HG02970 (cell line): ENCODE measurements around the gene MLH1.
"Not testable (repeated sequence)": the region's sequence is repeated elsewhere in the genome, so short reads cannot be mapped to it uniquely, and the experiment has no call there.

ENCODE experiments used
- ATAC-seq: cut with Tn5 transposase; IDR thresholded peaks from one replicate; pipeline ENCODE4 v1.9.1; 2021; ENCODE audit warnings: mild to moderate bottlenecking, moderate library complexity, moderate number of reproducible peaks; ENCODE audit not compliant: unreplicated experiment, low FRiP score

The MLH1 gene

DNA sequence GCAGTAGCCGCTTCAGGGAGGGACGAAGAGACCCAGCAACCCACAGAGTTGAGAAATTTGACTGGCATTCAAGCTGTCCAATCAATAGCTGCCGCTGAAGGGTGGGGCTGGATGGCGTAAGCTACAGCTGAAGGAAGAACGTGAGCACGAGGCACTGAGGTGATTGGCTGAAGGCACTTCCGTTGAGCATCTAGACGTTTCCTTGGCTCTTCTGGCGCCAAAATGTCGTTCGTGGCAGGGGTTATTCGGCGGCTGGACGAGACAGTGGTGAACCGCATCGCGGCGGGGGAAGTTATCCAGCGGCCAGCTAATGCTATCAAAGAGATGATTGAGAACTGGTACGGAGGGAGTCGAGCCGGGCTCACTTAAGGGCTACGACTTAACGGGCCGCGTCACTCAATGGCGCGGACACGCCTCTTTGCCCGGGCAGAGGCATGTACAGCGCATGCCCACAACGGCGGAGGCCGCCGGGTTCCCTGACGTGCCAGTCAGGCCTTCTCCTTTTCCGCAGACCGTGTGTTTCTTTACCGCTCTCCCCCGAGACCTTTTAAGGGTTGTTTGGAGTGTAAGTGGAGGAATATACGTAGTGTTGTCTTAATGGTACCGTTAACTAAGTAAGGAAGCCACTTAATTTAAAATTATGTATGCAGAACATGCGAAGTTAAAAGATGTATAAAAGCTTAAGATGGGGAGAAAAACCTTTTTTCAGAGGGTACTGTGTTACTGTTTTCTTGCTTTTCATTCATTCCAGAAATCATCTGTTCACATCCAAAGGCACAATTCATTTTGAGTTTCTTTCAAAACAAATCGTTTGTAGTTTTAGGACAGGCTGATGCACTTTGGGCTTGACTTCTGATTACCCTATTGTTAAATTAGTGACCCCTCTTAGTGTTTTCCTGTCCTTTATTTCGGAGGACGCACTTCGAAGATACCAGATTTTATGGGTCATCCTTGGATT lies at the start of gene MLH1:
Gene MLH1, plus strand, starts transcription at position 193 of the 958 bp plus-strand sequence. Its CDS starts 30 bp downstream, at position 223.
- ATAC-seq: peak; percentile 95

DNA sequence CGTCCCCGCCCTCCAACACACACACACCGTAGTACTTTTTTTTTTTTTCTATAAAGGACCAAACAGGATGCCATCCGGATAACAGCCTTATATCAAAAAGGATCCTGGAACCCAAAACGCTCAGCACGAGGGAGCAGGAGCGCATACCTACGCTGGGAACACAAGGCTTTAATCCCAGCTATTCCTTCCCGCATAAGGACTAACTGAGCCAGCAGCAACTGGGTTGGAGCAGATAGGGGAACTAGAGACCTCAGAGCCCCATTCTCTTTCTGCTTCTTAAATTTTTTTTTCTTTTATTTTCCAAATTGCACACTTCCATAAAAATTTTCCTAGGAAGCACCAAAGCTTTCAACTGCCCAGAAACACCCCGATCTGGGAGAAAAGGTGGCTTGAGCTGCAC lies 49.7 kb upstream of the MLH1 start:
- no peak for ATAC-seq

DNA sequence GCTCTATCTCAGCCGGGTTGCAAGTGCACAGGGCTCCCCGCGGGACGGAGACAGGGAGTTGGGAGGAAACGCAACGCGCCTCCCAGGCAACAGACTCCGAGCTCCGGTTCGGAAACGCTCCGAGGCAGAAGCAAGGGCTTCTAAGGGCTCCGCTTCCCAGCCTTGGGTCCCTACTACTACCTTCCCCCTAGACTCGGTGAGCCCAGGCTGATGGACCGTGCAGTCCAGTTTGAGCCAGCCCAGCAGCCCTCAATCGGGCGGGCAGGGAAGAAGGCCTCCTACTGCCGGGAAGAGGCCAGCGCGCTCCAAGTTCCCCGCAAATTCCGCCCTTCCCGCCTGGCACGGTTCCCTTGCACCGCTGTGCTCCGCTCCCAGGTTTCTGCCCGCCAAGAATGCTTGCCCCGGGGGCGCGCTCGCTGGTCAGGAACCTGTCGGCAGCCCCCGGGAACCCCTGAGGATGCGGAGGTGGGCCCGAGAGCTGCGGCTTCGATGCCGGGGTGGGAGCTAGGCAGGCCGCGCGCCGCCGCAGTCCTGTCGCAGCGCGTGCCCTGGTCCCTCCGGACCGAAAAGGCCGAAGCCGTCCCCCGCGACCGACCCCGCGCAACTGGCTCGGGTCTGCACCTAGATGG lies 49.2 kb upstream of the MLH1 start:
- peak; percentile 44 for ATAC-seq

DNA sequence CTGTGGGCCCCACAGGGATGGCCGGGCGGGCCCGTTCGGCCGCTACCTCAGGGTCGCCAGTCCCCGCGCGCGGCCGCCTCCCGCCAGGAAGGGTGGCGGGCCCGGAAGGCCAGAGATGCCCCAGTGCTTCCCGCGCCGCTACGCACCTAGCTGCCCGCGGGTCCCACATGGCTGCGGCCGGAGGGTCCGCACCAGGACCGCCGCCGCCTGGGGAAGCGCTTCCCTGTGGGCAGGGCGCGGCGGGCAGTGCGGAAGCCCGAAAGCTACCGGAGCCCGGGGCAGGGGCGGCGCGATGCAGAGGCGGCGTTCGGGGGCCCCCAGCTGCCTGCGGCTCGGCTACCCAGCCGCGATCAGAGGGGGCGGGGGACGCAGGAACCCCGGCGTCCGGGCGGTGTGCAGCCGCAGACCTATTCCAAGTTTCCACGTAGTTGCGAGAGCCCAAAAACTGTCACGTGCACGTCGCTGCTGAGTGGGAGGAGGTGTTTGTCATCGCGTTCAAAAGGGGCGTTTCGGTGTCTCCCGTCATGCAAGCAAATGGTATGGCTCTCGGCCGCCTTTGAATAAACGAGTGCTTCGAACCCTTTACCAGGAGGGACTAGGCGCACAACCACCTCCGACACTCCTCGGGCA lies 48.6 kb upstream of the MLH1 start, which contains the start of gene TRANK1:
Gene TRANK1, minus strand, starts transcription at position 414 of the 630 bp plus-strand sequence. Its CDS starts 245 bp downstream, at position 169.
- peak; percentile 42 for ATAC-seq

DNA sequence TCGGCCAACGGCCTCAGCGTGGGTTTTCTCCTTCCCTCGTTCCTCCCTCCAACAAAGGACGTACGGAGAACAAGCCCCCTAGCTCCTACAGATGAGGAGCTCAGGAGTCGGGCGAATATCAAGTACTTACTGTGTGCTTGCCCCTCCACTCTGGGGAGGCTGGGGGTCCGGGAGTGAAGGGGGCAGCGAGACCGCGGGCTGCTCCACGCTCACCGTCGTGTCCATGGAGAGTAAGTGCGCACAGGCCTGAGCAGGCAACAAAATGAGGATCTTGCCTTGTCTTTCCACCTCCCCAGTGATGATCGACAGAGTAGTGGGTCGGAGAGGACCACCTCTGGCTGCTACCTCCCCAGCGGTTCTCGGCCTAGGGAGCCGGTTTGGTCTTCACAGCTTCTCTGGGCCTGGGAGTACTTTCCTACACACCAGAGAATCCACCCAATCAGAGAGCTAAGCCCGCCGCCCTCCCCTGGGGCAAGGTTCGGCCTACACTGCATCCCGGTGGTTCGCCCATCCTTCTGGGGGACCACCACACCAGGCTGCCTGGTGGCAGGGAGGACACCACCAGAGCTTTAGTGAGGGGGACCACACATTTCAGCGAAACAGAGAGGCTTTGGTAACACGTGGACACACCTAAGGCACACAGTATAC lies 47.9 kb upstream of the MLH1 start:
- no peak for ATAC-seq

GRCh38 chr3:36947814-36948213 lies 45.5 kb upstream of the MLH1 start:
- not testable (repeated sequence) for ATAC-seq

- no peak for ATAC-seq
Measured at GRCh38 chr3:36954452-36955134, 38.7 kb upstream of the MLH1 start.

GRCh38 chr3:36956155-36956554 lies 37.2 kb upstream of the MLH1 start:
- no peak for ATAC-seq

GRCh38 chr3:36957063-36957462 lies 36.3 kb upstream of the MLH1 start:
- ATAC-seq: no peak

GRCh38 chr3:36957862-36958686 lies 35.2 kb upstream of the MLH1 start:
- ATAC-seq: no peak

DNA sequence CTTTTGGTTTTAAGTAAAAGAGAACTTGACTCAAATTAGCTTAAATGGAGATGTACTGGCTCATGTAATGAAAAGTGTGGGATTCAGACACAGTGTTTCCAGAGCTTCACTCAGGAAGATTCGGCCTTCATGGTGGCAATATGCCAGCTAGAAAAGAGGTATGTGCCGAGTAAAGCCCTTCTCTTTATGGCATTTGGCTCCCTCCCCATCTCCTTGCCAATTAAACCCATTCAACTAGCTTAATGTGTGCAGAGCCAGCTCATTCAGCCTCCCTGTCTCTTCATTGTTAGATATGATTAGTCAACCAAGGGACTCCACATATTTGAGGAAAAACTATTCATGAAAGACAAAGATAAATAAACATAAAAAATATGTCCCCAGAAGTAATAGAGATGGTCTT lies 33.5 kb upstream of the MLH1 start:
- ATAC-seq: no peak

DNA sequence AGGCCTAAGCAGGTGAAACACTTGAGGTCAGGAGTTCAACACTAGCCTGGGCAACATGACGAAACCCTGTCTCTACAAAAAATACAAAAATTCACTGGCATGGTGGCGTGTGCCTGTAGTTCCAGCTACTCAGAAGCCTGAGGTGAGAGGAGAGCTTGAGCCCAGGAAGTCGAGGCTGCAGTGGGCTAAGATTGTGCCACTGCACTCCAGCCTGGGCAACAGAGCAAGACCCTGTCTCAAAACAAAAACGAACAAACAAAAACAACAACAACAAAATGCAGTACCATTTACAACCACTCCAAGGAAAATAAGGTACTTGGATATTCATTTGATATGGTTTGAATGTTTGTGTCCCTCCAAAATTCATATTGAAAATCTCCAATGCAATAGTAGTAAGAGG lies 32.8 kb upstream of the MLH1 start:
- no peak for ATAC-seq

DNA sequence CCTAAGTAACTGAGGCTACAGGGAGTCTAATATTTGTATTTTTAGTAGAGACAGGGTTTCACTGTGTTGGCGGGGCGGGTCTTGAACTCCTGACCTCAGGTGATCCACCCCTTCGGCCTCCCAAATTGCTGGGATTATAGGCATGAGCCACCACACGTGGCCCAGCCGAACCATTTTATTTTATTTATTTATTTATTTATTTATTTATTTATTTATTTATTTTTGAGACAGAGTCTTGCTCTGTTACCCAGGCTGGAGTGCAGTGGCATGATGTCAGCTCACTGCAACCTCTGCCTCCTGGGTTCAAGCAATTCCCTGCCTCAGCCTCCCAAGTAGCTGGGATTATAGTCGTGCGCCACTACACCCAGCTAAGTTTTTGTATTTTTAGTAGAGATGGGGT lies 30.3 kb upstream of the MLH1 start:
- not testable (repeated sequence) for ATAC-seq

GRCh38 chr3:36964331-36964730 lies 29.0 kb upstream of the MLH1 start:
- no peak for ATAC-seq

DNA sequence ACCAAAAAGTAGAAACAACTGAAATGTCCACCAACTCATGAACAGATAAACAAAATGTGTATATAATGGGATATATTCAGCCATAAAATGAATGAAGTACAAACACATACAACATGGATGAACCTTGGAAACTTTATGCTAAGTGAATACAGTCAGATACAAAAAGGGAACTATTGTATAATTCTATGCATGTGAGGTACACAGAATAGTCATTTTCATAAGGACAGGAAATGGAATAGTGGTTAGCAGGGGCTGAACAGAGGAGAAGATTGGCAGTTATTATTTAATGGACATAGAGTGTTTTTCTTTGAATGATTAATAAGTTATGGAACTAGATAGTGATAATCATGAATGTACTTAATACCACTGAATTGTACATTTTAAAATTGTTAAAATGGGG lies 28.5 kb upstream of the MLH1 start:
- no peak for ATAC-seq

DNA sequence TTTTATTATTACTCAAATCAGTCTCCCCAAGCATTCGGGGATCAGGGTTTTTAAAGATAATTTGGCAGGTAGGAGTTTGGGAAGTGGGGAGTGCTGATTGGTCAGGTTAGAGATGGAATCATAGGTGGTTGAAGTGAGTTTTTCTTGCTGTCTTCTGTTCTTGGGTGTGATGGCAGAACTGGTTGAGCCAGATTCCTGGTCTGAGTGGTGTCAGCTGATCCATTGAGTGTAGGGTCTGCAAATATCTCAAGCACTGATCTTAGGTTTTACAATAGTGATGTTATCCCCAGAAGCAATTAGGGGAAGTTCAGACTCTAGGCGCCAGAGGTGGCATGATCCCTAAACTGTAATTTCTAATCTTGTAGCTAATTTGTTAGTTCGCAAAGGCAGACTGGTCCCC lies 27.9 kb upstream of the MLH1 start:
- no peak for ATAC-seq

- no peak for ATAC-seq
Measured at GRCh38 chr3:36969085-36969484, 24.2 kb upstream of the MLH1 start.

DNA sequence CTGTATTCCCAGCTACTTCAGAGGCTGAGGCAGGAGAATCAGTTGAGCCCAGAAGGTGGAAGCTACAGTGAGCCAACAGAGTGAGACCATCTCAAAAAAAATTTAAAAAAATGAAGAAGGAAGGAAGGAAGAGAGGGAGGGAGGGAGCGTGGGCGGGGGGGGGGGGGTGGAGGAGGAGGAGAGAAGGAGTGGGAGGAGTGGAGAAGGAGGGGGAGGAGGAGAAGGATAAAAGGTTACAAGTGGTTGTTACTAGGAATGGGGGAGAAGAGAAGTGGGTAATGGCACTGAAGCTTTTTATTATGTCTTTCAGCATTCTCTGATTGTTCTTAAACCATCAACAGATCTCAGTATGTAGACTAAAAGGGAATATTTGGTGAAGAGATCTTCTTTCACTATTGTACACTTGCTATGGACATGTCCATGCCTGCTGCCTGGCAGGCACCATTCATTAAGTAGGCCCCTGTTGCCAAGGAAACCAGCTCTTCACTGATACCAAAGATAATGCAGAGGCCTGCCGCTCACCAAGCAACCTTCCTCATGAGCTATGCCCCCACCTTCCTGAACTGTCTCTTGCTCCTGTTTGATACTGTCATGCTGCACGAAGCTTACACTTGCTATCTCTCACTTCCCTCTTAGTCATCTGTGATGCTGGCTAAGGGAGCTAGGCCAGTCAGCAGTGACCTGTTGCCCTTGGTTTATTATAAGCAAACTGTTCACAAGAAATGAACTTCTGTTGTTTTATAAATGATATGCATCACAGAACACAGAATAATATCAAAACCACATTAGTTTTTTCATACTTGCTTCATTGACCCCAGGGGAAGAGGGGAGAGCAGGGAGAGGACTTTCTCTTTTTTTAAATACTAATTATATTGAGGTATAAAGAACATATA lies 23.5 kb upstream of the MLH1 start:
- ATAC-seq: peak; percentile 96
